IMR-90 (cell line): Measurements from ENCODE around the gene RIMS1. TPM values are rescaled to one million over a fixed set of nuclear protein-coding genes. Genes with fewer than 3 reads are reported as not detected.

Experiments
- ATAC-seq: fragments of 200-7000 bp; cut with Tn5 transposase; 2 replicates; pipeline ENCODE4 v1.9.1; 2020; ENCODE audit warnings: low read depth, mild to moderate bottlenecking, moderate library complexity
- BruUV-seq: library from RNA; stranded (reverse); fragments of 400-500 nt; replicated peaks from 2 replicates; lab custom pipeline; 2021; lab: Mats Ljungman, UMichigan
- CTCF ChIA-PET: fragments of 300-600 bp; formaldehyde crosslinking; extraction: SDS; loops from one replicate; lab custom pipeline; 2021; ENCODE audit warnings: antibody characterized with exemption; lab: Yijun Ruan, JAX
- POLR2A ChIA-PET: fragments of 300-600 bp; sonication (Branson Sonifier 250); formaldehyde crosslinking; loops from one replicate; lab custom pipeline; 2022; ENCODE audit warnings: antibody characterized with exemption; ENCODE audit not compliant: unreplicated experiment; lab: Charles Lee
- DNase-seq: peaks from one replicate; pipeline ENCODE4 v3.0.0; 2013
- H2AFZ ChIP-seq: replicated peaks from 2 replicates; pipeline ENCODE3; 2013; ENCODE audit warnings: low read length, mild to moderate bottlenecking; ENCODE audit not compliant: poor library complexity
- H2AK5ac ChIP-seq: 2 replicates; pipeline ENCODE4 v1.6.1; 2013; ENCODE audit warnings: low read depth, low read length, inconsistent platforms
- H2AK9ac ChIP-seq: replicated peaks from 2 replicates; pipeline ENCODE3; 2013; ENCODE audit warnings: mild to moderate bottlenecking, low read depth, low read length, moderate library complexity; ENCODE audit not compliant: poor library complexity
- H2BK120ac ChIP-seq: 2 replicates; pipeline ENCODE4 v1.6.1; 2013; ENCODE audit warnings: low read depth, low read length, inconsistent platforms
- H2BK15ac ChIP-seq: 3 replicates; pipeline ENCODE4 v1.6.1; 2013; ENCODE audit warnings: low read depth, low read length, inconsistent platforms
- H2BK20ac ChIP-seq: 2 replicates; pipeline ENCODE4 v1.6.1; 2013; ENCODE audit warnings: low read depth, mild to moderate bottlenecking, inconsistent platforms, low read length, moderate library complexity
- H2BK5ac ChIP-seq: 2 replicates; pipeline ENCODE4 v1.6.1; 2013; ENCODE audit warnings: mild to moderate bottlenecking, low read depth, low read length, inconsistent platforms; ENCODE audit not compliant: poor library complexity, severe bottlenecking
- H3K14ac ChIP-seq: replicated peaks from 2 replicates; pipeline ENCODE4 v1.6.1; 2013; ENCODE audit warnings: low read depth, low read length, inconsistent platforms
- H3K18ac ChIP-seq: 2 replicates; pipeline ENCODE4 v1.6.1; 2013; ENCODE audit warnings: low read depth, low read length, control low read depth
- H3K23ac ChIP-seq: 2 replicates; pipeline ENCODE4 v1.6.1; 2013; ENCODE audit warnings: low read depth, low read length, inconsistent platforms
- H3K27ac ChIP-seq: 2 replicates; pipeline ENCODE4 v1.5.1; 2013; ENCODE audit warnings: mild to moderate bottlenecking, control low read depth, low read length; ENCODE audit not compliant: insufficient read depth
- H3K27me3 ChIP-seq: 2 replicates; pipeline ENCODE4 v1.6.1; 2013; ENCODE audit warnings: low read length; ENCODE audit not compliant: control insufficient read depth, insufficient read depth
- H3K36me3 ChIP-seq: 2 replicates; pipeline ENCODE4 v1.6.1; 2013; ENCODE audit warnings: low read length, mixed read lengths; ENCODE audit not compliant: control insufficient read depth, insufficient read depth
- H3K4ac ChIP-seq: 2 replicates; pipeline ENCODE4 v1.6.1; 2013; ENCODE audit warnings: low read depth, low read length, inconsistent platforms
- H3K4me1 ChIP-seq: 2 replicates; pipeline ENCODE4 v1.6.1; 2013; ENCODE audit warnings: low read length, mixed read lengths; ENCODE audit not compliant: control insufficient read depth, insufficient read depth
- H3K4me2 ChIP-seq: 2 replicates; pipeline ENCODE4 v1.6.1; 2013; ENCODE audit warnings: low read depth, mild to moderate bottlenecking, control low read depth, low read length, moderate library complexity
- H3K4me3 ChIP-seq: 2 replicates; pipeline ENCODE4 v1.5.1; 2013; ENCODE audit warnings: low read depth, mild to moderate bottlenecking, control low read depth, low read length, moderate library complexity; ENCODE audit not compliant: insufficient read depth
- H3K56ac ChIP-seq: 2 replicates; pipeline ENCODE4 v1.6.1; 2013; ENCODE audit warnings: low read length, inconsistent platforms; ENCODE audit not compliant: insufficient read depth; ENCODE audit errors: extremely low read depth
- H3K79me1 ChIP-seq, 2 experiments: 2 replicates each; pipeline ENCODE4 v1.6.1; 2013; ENCODE audit warnings: low read length in 2 of 2, inconsistent platforms in 1 of 2, low read depth in 1 of 2
- H3K9ac ChIP-seq: 2 replicates; pipeline ENCODE4 v1.6.1; 2013; ENCODE audit warnings: low read depth, low read length, control low read depth
- H3K9me1 ChIP-seq: 2 replicates; pipeline ENCODE4 v1.6.1; 2013; ENCODE audit warnings: low read length, inconsistent platforms; ENCODE audit not compliant: insufficient read depth
- H3K9me3 ChIP-seq: 2 replicates; pipeline ENCODE4 v1.6.1; 2013; ENCODE audit warnings: low read length; ENCODE audit not compliant: control insufficient read depth, insufficient read depth
- H4K20me1 ChIP-seq: 2 replicates; pipeline ENCODE4 v1.6.1; 2013; ENCODE audit warnings: low read length, inconsistent platforms; ENCODE audit not compliant: insufficient read depth
- H4K5ac ChIP-seq: 2 replicates; pipeline ENCODE4 v1.6.1; 2013; ENCODE audit warnings: mild to moderate bottlenecking, low read depth, low read length, control low read depth
- H4K8ac ChIP-seq, 2 experiments: 2 replicates each; pipeline ENCODE4 v1.6.1; 2013; ENCODE audit warnings: low read depth in 2 of 2, low read length in 2 of 2, control low read depth in 1 of 2, inconsistent platforms in 1 of 2
- H4K91ac ChIP-seq: 2 replicates; pipeline ENCODE4 v1.6.1; 2013; ENCODE audit warnings: low read depth, low read length, inconsistent platforms; ENCODE audit not compliant: insufficient read depth
- BHLHE40 ChIP-seq: fragments of 150-350 bp; IDR thresholded peaks from 2 replicates; pipeline ENCODE4 v1.6.1; 2016; ENCODE audit warnings: mild to moderate bottlenecking, low read depth, low read length
- CEBPB ChIP-seq: IDR thresholded peaks from 2 replicates; pipeline ENCODE4 v1.6.1; 2012; ENCODE audit warnings: low read depth, low read length, improper control_type of control experiment
- CHD1 ChIP-seq: IDR thresholded peaks from 2 replicates; pipeline ENCODE4 v1.6.1; 2012; ENCODE audit warnings: low read depth, low read length, improper control_type of control experiment
- CTCF ChIP-seq: conservative IDR thresholded peaks from 2 replicates; pipeline ENCODE4 v1.5.1; 2012; ENCODE audit warnings: mild to moderate bottlenecking, low read depth, low read length, improper control_type of control experiment
- ELK1 ChIP-seq: fragments of 150-350 bp; IDR thresholded peaks from 2 replicates; pipeline ENCODE4 v1.6.1; 2016; ENCODE audit warnings: low read depth, mild to moderate bottlenecking, low read length, moderate library complexity, borderline replicate concordance
- FOS ChIP-seq: fragments of 150-350 bp; IDR thresholded peaks from 2 replicates; pipeline ENCODE4 v1.6.1; 2016; ENCODE audit warnings: low read depth, low read length
- MAFK ChIP-seq: IDR thresholded peaks from 2 replicates; pipeline ENCODE4 v1.6.1; 2012; ENCODE audit warnings: low read depth, low read length, improper control_type of control experiment
- MAZ ChIP-seq: IDR thresholded peaks from 2 replicates; pipeline ENCODE4 v1.6.1; 2012; ENCODE audit warnings: low read depth, mild to moderate bottlenecking, low read length, improper control_type of control experiment, moderate library complexity, borderline replicate concordance
- MXI1 ChIP-seq: IDR thresholded peaks from 2 replicates; pipeline ENCODE4 v1.6.1; 2012; ENCODE audit warnings: low read depth, mild to moderate bottlenecking, low read length, moderate library complexity, borderline replicate concordance
- NFE2L2 ChIP-seq: fragments of 150-350 bp; IDR thresholded peaks from 2 replicates; pipeline ENCODE4 v1.6.1; 2016; ENCODE audit warnings: low read depth, mild to moderate bottlenecking, low read length
- POLR2A ChIP-seq: IDR thresholded peaks from 2 replicates; pipeline ENCODE4 v1.6.1; 2012; ENCODE audit warnings: mild to moderate bottlenecking, low read depth, low read length
- RAD21 ChIP-seq: IDR thresholded peaks from 2 replicates; pipeline ENCODE4 v1.6.1; 2012; ENCODE audit warnings: low read length, improper control_type of control experiment
- RCOR1 ChIP-seq: IDR thresholded peaks from 2 replicates; pipeline ENCODE4 v1.6.1; 2012; ENCODE audit warnings: mild to moderate bottlenecking, low read length, improper control_type of control experiment; ENCODE audit not compliant: insufficient replicate concordance
- RFX5 ChIP-seq: IDR thresholded peaks from 2 replicates; pipeline ENCODE4 v1.8.0; 2012; ENCODE audit warnings: low read depth, mild to moderate bottlenecking, low read length, moderate library complexity
- SMC3 ChIP-seq: fragments of 150-350 bp; IDR thresholded peaks from 2 replicates; pipeline ENCODE4 v1.6.1; 2016; ENCODE audit warnings: low read depth, mild to moderate bottlenecking, antibody characterized with exemption, low read length, moderate library complexity
- USF2 ChIP-seq: fragments of 150-350 bp; IDR thresholded peaks from 2 replicates; pipeline ENCODE4 v1.6.1; 2017; ENCODE audit warnings: mild to moderate bottlenecking, antibody characterized with exemption, low read length, low read depth
- WGBS, 2 experiments: methylation state at CpG; one replicate each; pipeline versions ENCODE4 v1.1.5 to v1.1.7; 2013; ENCODE audit warnings: missing lambda C conversion rate in 2 of 2; ENCODE audit not compliant: insufficient read length in 1 of 2; ENCODE audit errors: extremely low coverage in 2 of 2; 5-methylcytosine and 5-hydroxymethylcytosine counted together
- dilution Hi-C: fragments of 300-500 bp; cut with HindIII; formaldehyde crosslinking; loops from one replicate; pipeline ENCODE4 v1.14.3; 2018; ENCODE audit warnings: low sequenced_read_pairs; ENCODE audit not compliant: unreplicated experiment
- in situ Hi-C: fragments of 300-500 bp; cut with MboI; formaldehyde crosslinking; loops from 3 replicates; pipeline ENCODE4 v1.14.3; 2019; ENCODE audit warnings: low sequenced_read_pairs, inconsistent platforms, mixed read lengths
- intact Hi-C: fragments of 100-400 bp; cut with micrococcal nuclease; formaldehyde crosslinking; loops from 2 replicates; pipeline ENCODE4 v1.10.0; 2022
- polyA plus RNA-seq, 3 experiments: library from polyadenylated mRNA; depleted of rRNA; stranded (reverse); fragments of >200 nt; gene quantifications; 2 replicates each; pipeline ENCODE4 v1.2.3, GENCODE V29; 2012; ENCODE audit warnings: low replicate concordance in 1 of 3
- total RNA-seq: library from RNA; depleted of rRNA; stranded (reverse); fragments of >200 nt; gene quantifications from 2 replicates; pipeline ENCODE4 v1.2.3, GENCODE V29; 2012

RIMS1 gene
- total and polyA plus RNA-seq, 2 of the 4 experiments (the other 2 are of a cell fraction), result 0.44 to 3.8 TPM

- Histone ChIP-seq H3K9me1 (no peaks in the 10 kb centered on the region), H3K4me1 (no peaks in the 10 kb centered on the region), H2AFZ (no peak overlapping the region), H3K79me1 (no peaks in the 10 kb centered on the region), H2AK9ac (no peak overlapping the region), H2BK15ac (no peak overlapping the region), H3K23ac (no peak overlapping the region), H3K9ac (no peak overlapping the region), H4K8ac (no peak overlapping the region), H3K4ac (no peak overlapping the region), H3K9me3 (no peaks in the 10 kb centered on the region), H4K20me1 (no peaks in the 10 kb centered on the region), H3K18ac (no peak overlapping the region), H2BK5ac (no peak overlapping the region), H3K56ac (no peak overlapping the region), H4K5ac (no peak overlapping the region), H2AK5ac (no peak overlapping the region), H3K36me3 (no peaks in the 10 kb centered on the region), H3K27me3 (no peaks in the 10 kb centered on the region), H4K91ac (no peak overlapping the region), H3K4me2 (no peak overlapping the region), H2BK20ac (no peak overlapping the region), H3K27ac (no peak overlapping the region), H2BK120ac (no peak overlapping the region), H3K14ac (no peak overlapping the region), H3K4me3 (no peak overlapping the region)
- in situ Hi-C loops (no loop called here), intact Hi-C loops (no loop called here), dilution Hi-C loops (no loop called here)
- ChIA-PET POLR2A (no interaction called here), CTCF (no interaction called here)
- DNase-seq, result no peak
- ATAC-seq, result no peak
- TF ChIP-seq BHLHE40 (no peak), NFE2L2 (no peak), FOS (no peak), CHD1 (no peak), MXI1 (no peak), RCOR1 (no peak), MAZ (no peak), USF2 (no peak), ELK1 (no peak), POLR2A (no peak), RAD21 (no peak), CTCF (no peak), CEBPB (no peak), SMC3 (no peak), RFX5 (no peak), MAFK (no peak)
- no TSS peak for BruUV-seq
- WGBS, 2 experiments, result 100% methylated on average over 2 of the region's 9 CpGs; no CpG with 5 or more reads in 1 of the 2 experiments
Measured at GRCh38 chr6:72316675-72317380, 430.5 kb downstream of the RIMS1 start.
